Nephron progenitor cell (in vitro differentiated cells): ENCODE results near the gene ACP1.

Source experiments
- DNase-seq: peaks from one replicate; pipeline ENCODE4 v3.0.0; 2021
- H3K27ac Mint-ChIP-seq: 2 replicates; pipeline ENCODE4 v1.8.0; 2021; ENCODE audit warnings: mild to moderate bottlenecking, moderate library complexity, mixed read lengths
- H3K27me3 Mint-ChIP-seq: 2 replicates; pipeline ENCODE4 v1.8.0; 2021; ENCODE audit warnings: mild to moderate bottlenecking, low read depth, mixed read lengths; ENCODE audit not compliant: poor library complexity
- H3K36me3 Mint-ChIP-seq: 2 replicates; pipeline ENCODE4 v1.8.0; 2021; ENCODE audit warnings: low read depth, mixed read lengths
- H3K4me1 Mint-ChIP-seq: 2 replicates; pipeline ENCODE4 v1.8.0; 2021; ENCODE audit warnings: mixed read lengths
- H3K4me3 Mint-ChIP-seq: 2 replicates; pipeline ENCODE4 v1.8.0; 2021; ENCODE audit warnings: mild to moderate bottlenecking, moderate library complexity, mixed read lengths
- H3K9me3 Mint-ChIP-seq: 2 replicates; pipeline ENCODE4 v1.8.0; 2021; ENCODE audit warnings: mild to moderate bottlenecking, moderate library complexity, mixed read lengths
- TF ChIP-seq, protein P1 (sequence below): fragments of 200-600 bp; sonication (generic); IDR thresholded peaks from 2 replicates; pipeline ENCODE4 v1.5.0; 2021; ENCODE audit warnings: antibody characterized with exemption

Gene ACP1

DNA sequence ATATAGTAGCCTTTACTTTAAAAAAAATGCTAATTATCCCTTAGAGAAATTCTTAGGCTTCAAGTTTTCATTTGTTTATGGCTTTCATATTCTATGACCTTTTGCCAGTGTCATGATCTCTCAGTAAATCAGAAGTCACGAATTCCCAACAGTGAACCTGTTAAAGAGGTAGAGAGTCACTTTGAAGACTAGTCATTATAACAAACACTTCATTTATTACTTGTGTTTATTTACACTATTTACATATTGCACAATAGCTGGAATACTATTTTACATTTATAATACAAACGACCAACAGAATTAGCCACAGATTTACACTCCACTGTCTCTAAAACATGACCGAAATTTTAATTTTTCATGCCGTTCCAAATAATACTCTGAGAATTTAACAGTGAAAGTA is 14.6 kb downstream of the ACP1 start:
- Mint-ChIP-seq H3K4me1 (no peaks in the 10 kb centered on the region), H3K36me3 (peaks cover 48% of the 10 kb centered on the region), H3K4me3 (no peak overlapping the region), H3K9me3 (no peaks in the 10 kb centered on the region), H3K27me3 (peaks cover 7% of the 10 kb centered on the region), H3K27ac (no peak overlapping the region)
- TF ChIP-seq, protein P1, sequence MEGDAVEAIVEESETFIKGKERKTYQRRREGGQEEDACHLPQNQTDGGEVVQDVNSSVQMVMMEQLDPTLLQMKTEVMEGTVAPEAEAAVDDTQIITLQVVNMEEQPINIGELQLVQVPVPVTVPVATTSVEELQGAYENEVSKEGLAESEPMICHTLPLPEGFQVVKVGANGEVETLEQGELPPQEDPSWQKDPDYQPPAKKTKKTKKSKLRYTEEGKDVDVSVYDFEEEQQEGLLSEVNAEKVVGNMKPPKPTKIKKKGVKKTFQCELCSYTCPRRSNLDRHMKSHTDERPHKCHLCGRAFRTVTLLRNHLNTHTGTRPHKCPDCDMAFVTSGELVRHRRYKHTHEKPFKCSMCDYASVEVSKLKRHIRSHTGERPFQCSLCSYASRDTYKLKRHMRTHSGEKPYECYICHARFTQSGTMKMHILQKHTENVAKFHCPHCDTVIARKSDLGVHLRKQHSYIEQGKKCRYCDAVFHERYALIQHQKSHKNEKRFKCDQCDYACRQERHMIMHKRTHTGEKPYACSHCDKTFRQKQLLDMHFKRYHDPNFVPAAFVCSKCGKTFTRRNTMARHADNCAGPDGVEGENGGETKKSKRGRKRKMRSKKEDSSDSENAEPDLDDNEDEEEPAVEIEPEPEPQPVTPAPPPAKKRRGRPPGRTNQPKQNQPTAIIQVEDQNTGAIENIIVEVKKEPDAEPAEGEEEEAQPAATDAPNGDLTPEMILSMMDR, result no peak
- no peak for DNase-seq

DNA sequence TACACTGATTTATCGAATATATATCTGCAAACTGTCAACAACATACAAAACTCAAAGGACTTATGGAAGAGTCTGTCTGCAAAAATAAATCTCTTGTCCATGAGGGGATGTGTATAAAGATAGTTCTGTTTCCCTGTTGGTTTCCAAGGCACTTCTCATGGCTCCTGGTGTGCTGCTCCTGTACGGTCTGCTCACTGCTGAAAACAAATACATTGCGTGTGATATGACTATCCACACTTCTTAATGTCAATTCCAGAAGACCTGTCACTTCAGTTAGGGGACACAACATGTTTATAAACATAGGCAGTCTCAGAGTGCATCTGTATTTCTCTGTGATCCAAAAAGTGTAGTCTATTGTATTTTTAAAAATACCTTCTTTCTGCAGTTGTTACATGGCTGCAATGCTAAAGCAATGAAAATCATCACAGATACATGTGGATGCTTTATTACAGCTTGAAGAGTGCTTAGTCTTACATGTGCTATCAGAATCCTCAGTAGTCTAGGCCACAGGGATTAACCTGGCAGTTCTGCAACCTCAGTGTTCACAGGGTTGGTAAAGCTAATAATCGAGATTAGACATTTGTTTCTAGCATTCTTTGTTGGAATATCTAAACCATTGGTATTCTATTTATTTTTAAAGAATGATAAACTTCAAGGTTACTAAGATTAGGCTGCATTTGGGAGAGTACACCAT is 15.4 kb downstream of the ACP1 start:
- TF ChIP-seq, protein P1, result no peak
- H3K4me3 Mint-ChIP-seq, result no peak overlapping the region
- no peaks in the 10 kb centered on the region for H3K9me3 Mint-ChIP-seq
- peaks cover 14% of the 10 kb centered on the region for H3K27me3 Mint-ChIP-seq
- H3K27ac Mint-ChIP-seq, result no peak overlapping the region
- peaks cover 44% of the 10 kb centered on the region for H3K36me3 Mint-ChIP-seq
- no peaks in the 10 kb centered on the region for H3K4me1 Mint-ChIP-seq
- DNase-seq, result no peak

DNA sequence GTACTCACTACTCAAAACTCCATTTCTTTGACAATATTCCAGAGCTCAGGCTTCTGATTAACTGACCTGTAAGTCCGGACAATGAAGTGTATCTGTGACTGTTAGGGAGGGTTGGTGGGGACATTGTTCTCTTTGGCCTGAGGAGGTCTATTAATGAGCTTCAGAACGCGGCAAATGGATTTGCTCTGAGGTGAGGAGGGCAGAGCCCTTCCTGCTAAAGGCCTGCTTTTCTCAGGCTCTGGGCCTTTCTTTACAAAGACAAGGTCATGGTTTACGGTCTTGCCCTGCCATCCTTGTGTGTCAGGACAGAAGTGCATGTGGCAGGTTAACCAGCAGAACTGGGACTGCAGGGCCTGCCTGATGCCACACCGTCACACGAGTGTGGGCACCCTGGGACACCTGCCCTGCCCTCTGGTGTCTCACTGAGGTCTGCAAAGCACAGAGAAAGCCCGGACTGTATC is 15.9 kb downstream of the ACP1 start:
- no peak for DNase-seq
- TF ChIP-seq, protein P1, result no peak
- Mint-ChIP-seq H3K36me3 (peaks cover 44% of the 10 kb centered on the region), H3K27ac (no peak overlapping the region), H3K4me3 (no peak overlapping the region), H3K27me3 (peaks cover 20% of the 10 kb centered on the region), H3K4me1 (peaks cover under 1% of the 10 kb centered on the region), H3K9me3 (no peaks in the 10 kb centered on the region)

DNA sequence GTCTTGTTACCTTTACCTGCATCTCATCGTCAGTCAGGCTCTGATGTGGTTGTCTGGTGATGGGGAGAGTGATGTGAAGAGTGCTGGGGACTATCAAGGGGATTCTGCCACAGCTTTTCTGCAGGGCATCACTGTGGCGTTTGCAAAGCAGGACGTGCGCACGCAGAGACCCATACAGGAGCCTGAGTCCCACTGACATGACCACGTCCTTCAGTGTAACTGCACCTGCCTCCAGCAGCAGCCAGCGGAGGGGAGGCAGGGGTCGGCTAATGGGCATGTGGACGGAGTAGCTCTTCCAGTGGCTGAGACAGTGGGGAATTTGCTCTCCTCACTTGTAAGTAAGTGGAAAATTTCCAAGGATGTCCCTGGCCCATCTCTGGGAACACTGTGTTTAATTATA is 16.6 kb downstream of the ACP1 start:
- no peak overlapping the region for H3K27ac Mint-ChIP-seq

DNA sequence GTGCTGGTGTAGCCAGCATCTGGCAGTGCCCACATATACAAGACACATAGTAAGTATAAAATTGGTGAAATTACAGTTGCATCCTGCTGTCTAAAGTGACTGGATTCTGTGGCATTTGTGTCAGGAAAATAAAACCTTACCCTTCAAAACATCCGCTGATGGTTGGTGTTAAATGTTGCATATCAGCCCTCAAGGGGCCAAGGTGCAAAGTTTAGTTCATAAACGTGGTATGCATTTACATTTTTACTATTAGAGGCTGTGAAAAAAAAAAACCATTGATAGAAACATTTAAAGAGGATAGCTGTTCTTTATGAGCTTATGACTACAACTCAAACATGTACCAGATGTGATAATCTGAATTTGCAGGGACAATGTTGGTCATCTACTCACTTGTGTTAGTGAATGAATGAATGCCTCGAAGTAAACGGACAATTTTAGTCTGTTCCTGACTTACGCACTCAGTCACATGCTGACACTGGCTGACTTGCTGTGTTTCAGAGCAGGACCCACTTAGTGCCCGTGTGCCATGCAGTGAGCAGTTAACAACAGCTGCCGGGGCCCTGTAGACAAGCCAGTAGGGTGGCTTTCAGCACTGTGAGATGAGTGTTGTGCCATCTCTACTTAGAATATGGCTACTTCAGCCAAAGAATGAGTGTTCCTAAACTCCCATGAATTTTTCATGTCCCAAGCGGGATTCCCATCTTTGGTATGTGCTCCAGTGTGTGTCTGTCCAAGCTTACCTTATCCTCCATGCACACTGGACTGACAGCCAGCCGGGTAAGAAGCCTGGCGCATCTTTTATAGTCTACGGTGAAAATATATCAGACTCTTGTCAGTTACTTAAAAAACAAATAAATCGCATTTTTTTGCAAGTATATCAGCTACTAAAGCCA is 17.9 kb downstream of the ACP1 start:
- DNase-seq, result no peak
- no peak overlapping the region for H3K27ac Mint-ChIP-seq
- H3K9me3 Mint-ChIP-seq, result no peaks in the 10 kb centered on the region
- peaks cover 37% of the 10 kb centered on the region for H3K27me3 Mint-ChIP-seq
- no peak overlapping the region for H3K4me3 Mint-ChIP-seq
- H3K4me1 Mint-ChIP-seq, result peaks cover 11% of the 10 kb centered on the region
- TF ChIP-seq, protein P1, result no peak
- H3K36me3 Mint-ChIP-seq, result peaks cover 29% of the 10 kb centered on the region

More for the DNA sequence above, 16.6 kb downstream of the ACP1 start:
- no peaks in the 10 kb centered on the region for H3K9me3 Mint-ChIP-seq
- no peak for DNase-seq
- peaks cover 7% of the 10 kb centered on the region for H3K4me1 Mint-ChIP-seq
- peaks cover 27% of the 10 kb centered on the region for H3K27me3 Mint-ChIP-seq
- TF ChIP-seq, protein P1, result no peak
- H3K36me3 Mint-ChIP-seq, result peaks cover 40% of the 10 kb centered on the region
- H3K4me3 Mint-ChIP-seq, result no peak overlapping the region
